Osteoblast (primary cell): ENCODE data around the gene DNLZ. TPM values are rescaled to one million over a fixed set of nuclear protein-coding genes. Genes with fewer than 3 reads are reported as not detected.

ENCODE experiments used
- DNase-seq: peaks from one replicate; pipeline ENCODE4 v3.0.0; 2011; ENCODE audit warnings: low spot score, mixed read lengths; ENCODE audit not compliant: insufficient read length; ENCODE audit errors: missing footprints
- H2AFZ ChIP-seq: 2 replicates; pipeline ENCODE4 v1.6.0; 2011; ENCODE audit warnings: mild to moderate bottlenecking, low read length
- H3K27ac ChIP-seq: 2 replicates; pipeline ENCODE4 v1.5.1; 2011; ENCODE audit warnings: mild to moderate bottlenecking, low read depth, low read length, moderate library complexity
- H3K27me3 ChIP-seq: 2 replicates; pipeline ENCODE4 v1.6.0; 2012; ENCODE audit warnings: mild to moderate bottlenecking, control low read depth, inconsistent platforms, low read length, moderate library complexity; ENCODE audit not compliant: insufficient read depth
- H3K36me3 ChIP-seq: 2 replicates; pipeline ENCODE4 v1.5.1; 2011; ENCODE audit warnings: mild to moderate bottlenecking, low read length, control low read depth, moderate library complexity; ENCODE audit not compliant: insufficient read depth
- H3K4me1 ChIP-seq: 2 replicates; pipeline ENCODE4 v1.5.1; 2011; ENCODE audit warnings: mild to moderate bottlenecking, low read length, control low read depth, moderate library complexity; ENCODE audit not compliant: insufficient read depth
- H3K4me2 ChIP-seq: 2 replicates; pipeline ENCODE4 v1.6.0; 2011; ENCODE audit warnings: mild to moderate bottlenecking, low read length; ENCODE audit not compliant: insufficient read depth
- H3K4me3 ChIP-seq: fragments of 200-600 bp; sonication (generic); 3 replicates; pipeline ENCODE4 v1.5.1; 2012; ENCODE audit warnings: mild to moderate bottlenecking, low read length, inconsistent platforms; ENCODE audit not compliant: insufficient read depth
- H3K79me2 ChIP-seq: 2 replicates; pipeline ENCODE4 v1.6.0; 2012; ENCODE audit warnings: mild to moderate bottlenecking, low read length, control low read depth, inconsistent platforms; ENCODE audit not compliant: insufficient read depth
- H3K9me3 ChIP-seq: 2 replicates; pipeline ENCODE4 v1.5.1; 2011; ENCODE audit warnings: low read depth, low read length, control low read depth
- H4K20me1 ChIP-seq: 2 replicates; pipeline ENCODE4 v1.6.0; 2012; ENCODE audit warnings: mild to moderate bottlenecking, low read length, control low read depth; ENCODE audit not compliant: insufficient read depth
- CTCF ChIP-seq: IDR thresholded peaks from 2 replicates; pipeline ENCODE4 v1.5.1; 2011; ENCODE audit warnings: mild to moderate bottlenecking, low read depth, low read length, moderate library complexity; ENCODE audit errors: extremely low read depth
- total RNA-seq: library from RNA; depleted of rRNA; stranded (reverse); fragments of >200 nt; gene quantifications from 2 replicates; pipeline ENCODE4 v1.2.3, GENCODE V29; 2012

Gene DNLZ
- total RNA-seq, 1 donor, result 4.3 TPM

GRCh38 chr9:136405481-136405880 lies 41.9 kb upstream of the DNLZ start:
- Histone ChIP-seq H3K4me2 (no peak overlapping the region), H3K27ac (no peak overlapping the region), H2AFZ (no peak overlapping the region), H3K4me3 (no peak overlapping the region), H4K20me1 (no peaks in the 10 kb centered on the region), H3K4me1 (peaks cover 12% of the 10 kb centered on the region), H3K79me2 (peaks cover 23% of the 10 kb centered on the region), H3K9me3 (no peaks in the 10 kb centered on the region), H3K27me3 (no peaks in the 10 kb centered on the region), H3K36me3 (peaks cover 55% of the 10 kb centered on the region)
- TF ChIP-seq CTCF, result no peak
- no peak for DNase-seq

DNA sequence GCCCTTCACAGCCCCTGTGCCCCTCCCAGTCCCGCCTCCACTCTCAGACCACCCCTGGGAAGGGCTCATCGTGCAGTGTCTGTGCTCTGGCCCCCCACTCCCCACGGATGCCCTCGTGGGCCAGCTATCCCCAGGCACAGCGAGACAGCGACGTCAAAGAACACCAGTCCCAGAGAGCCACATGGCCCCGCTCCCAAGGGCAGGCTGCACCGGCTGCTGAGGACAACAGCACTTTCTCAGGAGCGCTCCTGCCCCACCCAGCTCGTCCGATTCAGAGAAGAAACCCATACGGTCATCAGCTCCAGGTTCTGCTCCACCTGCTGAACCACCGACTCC lies 41.2 kb upstream of the DNLZ start:
- H3K4me2 ChIP-seq, result no peak overlapping the region
- peaks cover 55% of the 10 kb centered on the region for H3K36me3 ChIP-seq
- no peaks in the 10 kb centered on the region for H4K20me1 ChIP-seq
- H3K4me1 ChIP-seq, result peaks cover 12% of the 10 kb centered on the region
- no peak for TF ChIP-seq CTCF
- no peak overlapping the region for H3K27ac ChIP-seq
- H3K4me3 ChIP-seq, result no peak overlapping the region
- no peaks in the 10 kb centered on the region for H3K27me3 ChIP-seq
- no peak for DNase-seq
- H3K9me3 ChIP-seq, result no peaks in the 10 kb centered on the region
- no peak overlapping the region for H2AFZ ChIP-seq
- H3K79me2 ChIP-seq, result peaks cover 20% of the 10 kb centered on the region

- Histone ChIP-seq H3K4me2 (no peak overlapping the region), H3K4me1 (peaks cover 7% of the 10 kb centered on the region), H3K79me2 (peaks cover 21% of the 10 kb centered on the region), H3K4me3 (no peak overlapping the region), H4K20me1 (peaks cover 4% of the 10 kb centered on the region), H3K36me3 (peaks cover 55% of the 10 kb centered on the region), H2AFZ (no peak overlapping the region), H3K27ac (no peak overlapping the region), H3K9me3 (no peaks in the 10 kb centered on the region), H3K27me3 (no peaks in the 10 kb centered on the region)
- no peak for DNase-seq
- no peak for TF ChIP-seq CTCF
Measured at GRCh38 chr9:136403915-136404800, 40.6 kb upstream of the DNLZ start.

DNA sequence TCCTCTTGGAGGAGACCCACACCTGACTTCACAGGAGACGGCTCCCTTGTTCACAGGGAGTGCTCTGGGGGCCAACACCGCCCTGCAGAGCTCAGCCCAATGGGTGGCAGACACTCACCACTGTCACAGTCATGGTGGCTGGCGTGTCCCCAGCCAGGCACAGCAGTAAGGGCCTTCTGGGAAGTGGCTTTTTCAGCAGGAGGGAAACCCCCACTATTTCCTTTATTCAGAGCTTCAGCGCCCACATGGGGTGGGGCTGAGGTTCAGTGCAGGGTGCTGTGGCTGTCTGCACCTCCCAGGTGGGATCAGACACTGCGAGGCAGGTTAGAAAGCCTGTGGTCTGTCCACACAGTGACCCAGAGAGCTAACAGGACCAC lies 40.0 kb upstream of the DNLZ start:
- H3K9me3 ChIP-seq, result no peaks in the 10 kb centered on the region

More for the DNA sequence above, 40.0 kb upstream of the DNLZ start:
- no peak for DNase-seq
- peaks cover 57% of the 10 kb centered on the region for H3K36me3 ChIP-seq
- peaks cover 11% of the 10 kb centered on the region for H4K20me1 ChIP-seq
- H3K27me3 ChIP-seq, result no peaks in the 10 kb centered on the region
- H2AFZ ChIP-seq, result no peak overlapping the region
- no peak for TF ChIP-seq CTCF
- peaks cover 13% of the 10 kb centered on the region for H3K4me1 ChIP-seq
- H3K4me2 ChIP-seq, result no peak overlapping the region
- no peak overlapping the region for H3K27ac ChIP-seq
- H3K4me3 ChIP-seq, result no peak overlapping the region
- H3K79me2 ChIP-seq, result peaks cover 23% of the 10 kb centered on the region
